Iris pigment epithelial cell (primary cell): ENCODE measurements around the gene RTL9.
A peak's percentile ranks its signal among the peaks of the same experiment; 100 is the strongest.

Source experiments
- DNase-seq: peaks from one replicate; pipeline ENCODE4 v3.0.0-alpha.2; 2011; ENCODE audit warnings: low read depth

Gene RTL9

GRCh38 chrX:110341189-110342035, 17.2 kb upstream of the RTL9 start:
- peak; percentile 82 for DNase-seq

- no peak for DNase-seq
Measured at GRCh38 chrX:110346681-110347080, 12.0 kb upstream of the RTL9 start.

- DNase-seq, result no peak
Measured at GRCh38 chrX:110359273-110359672, 625 bp downstream of the RTL9 start.

GRCh38 chrX:110363244-110363643, 4.6 kb downstream of the RTL9 start:
- DNase-seq, result no peak

GRCh38 chrX:110373310-110373709, 14.7 kb downstream of the RTL9 start:
- no peak for DNase-seq

- no peak for DNase-seq
Measured at GRCh38 chrX:110374559-110374958, 15.9 kb downstream of the RTL9 start.

GRCh38 chrX:110381216-110381615, 22.6 kb downstream of the RTL9 start:
- peak; percentile 64 for DNase-seq

- peak; percentile 83 for DNase-seq
Measured at GRCh38 chrX:110383414-110383813, 24.8 kb downstream of the RTL9 start.

GRCh38 chrX:110384490-110384889, 25.8 kb downstream of the RTL9 start:
- peak; percentile 53 for DNase-seq

GRCh38 chrX:110389570-110389969, 30.9 kb downstream of the RTL9 start:
- DNase-seq, result no peak

- DNase-seq, result no peak
Measured at GRCh38 chrX:110391086-110391485, 32.4 kb downstream of the RTL9 start.

GRCh38 chrX:110394651-110395050, 36.0 kb downstream of the RTL9 start:
- DNase-seq, result peak; percentile 68

- no peak for DNase-seq
Measured at GRCh38 chrX:110395877-110396276, 37.2 kb downstream of the RTL9 start.

GRCh38 chrX:110396735-110397134, 38.1 kb downstream of the RTL9 start:
- no peak for DNase-seq

GRCh38 chrX:110397339-110397738, 38.7 kb downstream of the RTL9 start:
- no peak for DNase-seq

- DNase-seq, result no peak
Measured at GRCh38 chrX:110397904-110398303, 39.3 kb downstream of the RTL9 start.

GRCh38 chrX:110399497-110399896, 40.8 kb downstream of the RTL9 start:
- no peak for DNase-seq

GRCh38 chrX:110399966-110400365, 41.3 kb downstream of the RTL9 start:
- DNase-seq, result no peak

- no peak for DNase-seq
Measured at GRCh38 chrX:110401135-110401534, 42.5 kb downstream of the RTL9 start.

- peak; percentile 63 for DNase-seq
Measured at GRCh38 chrX:110402091-110402849, 43.6 kb downstream of the RTL9 start.

GRCh38 chrX:110402850-110403221, 44.2 kb downstream of the RTL9 start:
- no peak for DNase-seq

- peak; percentile 71 for DNase-seq
Measured at GRCh38 chrX:110403441-110404238, 45.0 kb downstream of the RTL9 start.

GRCh38 chrX:110404376-110404775, 45.7 kb downstream of the RTL9 start:
- no peak for DNase-seq
